ENCODE results near the gene NCLN.
"Not testable (repeated sequence)": the region's sequence is repeated elsewhere in the genome, so short reads cannot be mapped to it uniquely, and the experiment has no call there.

Gene NCLN

GRCh38 chr19:3157096-3157845 lies 28.5 kb upstream of the NCLN start:
- no peak for FAIRE-seq

GRCh38 chr19:3159565-3159964 lies 26.2 kb upstream of the NCLN start:
- no peak for FAIRE-seq

GRCh38 chr19:3160219-3160618 lies 25.5 kb upstream of the NCLN start:
- no peak for FAIRE-seq

- no peak for FAIRE-seq
Measured at GRCh38 chr19:3161453-3161852, 24.3 kb upstream of the NCLN start.

- FAIRE-seq = no peak
Measured at GRCh38 chr19:3162418-3163229, 23.1 kb upstream of the NCLN start.

GRCh38 chr19:3163230-3163886 lies 22.4 kb upstream of the NCLN start:
- no peak for FAIRE-seq

GRCh38 chr19:3163943-3164342 lies 21.8 kb upstream of the NCLN start:
- no peak for FAIRE-seq

GRCh38 chr19:3167533-3168272 lies 18.0 kb upstream of the NCLN start:
- FAIRE-seq = no peak

- FAIRE-seq = no peak
Measured at GRCh38 chr19:3171894-3172672, 13.6 kb upstream of the NCLN start.

GRCh38 chr19:3172673-3173000 lies 13.1 kb upstream of the NCLN start:
- FAIRE-seq = not testable (repeated sequence)

- FAIRE-seq = no peak
Measured at GRCh38 chr19:3175781-3176714, 9.7 kb upstream of the NCLN start.

- no peak for FAIRE-seq
Measured at GRCh38 chr19:3176715-3177501, 8.8 kb upstream of the NCLN start.

GRCh38 chr19:3178377-3178972 lies 7.3 kb upstream of the NCLN start, which contains the start of gene S1PR4:
Gene S1PR4 (plus strand): TSS chr19:3178769. CDS start chr19:3178793, 24 bp downstream.
- FAIRE-seq = no peak

GRCh38 chr19:3178973-3179738 lies 6.6 kb upstream of the NCLN start:
- no peak for FAIRE-seq

- FAIRE-seq = no peak
Measured at GRCh38 chr19:3179739-3180293, 5.9 kb upstream of the NCLN start.

- no peak for FAIRE-seq
Measured at GRCh38 chr19:3183721-3184641, 1.7 kb upstream of the NCLN start.

GRCh38 chr19:3184847-3185460 lies 776 bp upstream of the NCLN start:
- no peak for FAIRE-seq
